ENCODE results near the gene GATB.
A peak's percentile ranks its signal among the peaks of the same experiment; 100 is the strongest.

GATB gene

DNA sequence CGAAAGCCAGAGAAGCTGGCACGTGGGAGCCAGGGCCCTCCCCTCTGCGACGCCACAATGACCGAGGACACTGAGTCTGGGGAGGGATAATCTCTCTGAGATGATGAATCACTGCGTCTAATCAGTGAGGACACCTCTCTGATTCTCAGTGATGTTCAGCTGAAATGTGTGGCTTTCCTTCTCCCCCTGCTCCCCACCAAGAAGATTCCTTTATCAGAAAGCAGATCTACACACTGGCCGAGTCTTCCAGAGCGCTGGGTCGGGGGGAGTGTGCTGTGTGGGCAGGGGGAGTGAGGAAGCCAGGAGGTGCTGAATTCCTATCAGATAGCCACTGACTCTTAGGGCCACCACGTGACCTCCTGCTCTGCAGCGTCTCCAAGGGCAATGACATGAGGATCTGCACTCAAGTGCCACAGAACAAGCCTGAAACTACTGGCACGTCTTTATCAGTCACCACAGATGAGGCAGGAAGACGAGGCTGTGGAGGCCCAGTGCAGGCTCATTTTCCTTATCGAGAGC is 89.2 kb downstream of the GATB start:
- DNase-seq, result no peak

DNA sequence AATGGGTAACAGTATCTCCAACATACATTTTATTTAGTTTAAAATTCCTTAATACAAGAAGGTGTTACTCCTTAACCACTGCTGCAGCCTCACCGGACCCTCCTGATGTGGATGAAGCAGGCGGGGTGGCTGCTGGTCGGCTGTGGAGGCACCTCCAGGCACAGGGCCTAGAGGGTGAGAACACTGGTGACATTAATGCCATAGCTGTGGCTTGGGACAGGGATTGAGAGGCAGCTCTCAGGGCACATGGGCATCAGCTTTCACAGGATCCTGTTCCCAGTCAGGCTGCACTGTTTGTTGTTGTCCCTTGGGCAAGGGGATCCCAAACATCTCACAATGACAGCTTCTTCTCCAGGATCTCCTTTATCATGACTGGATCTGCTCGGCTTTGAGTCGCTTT is 90.0 kb downstream of the GATB start:
- no peak for DNase-seq

DNA sequence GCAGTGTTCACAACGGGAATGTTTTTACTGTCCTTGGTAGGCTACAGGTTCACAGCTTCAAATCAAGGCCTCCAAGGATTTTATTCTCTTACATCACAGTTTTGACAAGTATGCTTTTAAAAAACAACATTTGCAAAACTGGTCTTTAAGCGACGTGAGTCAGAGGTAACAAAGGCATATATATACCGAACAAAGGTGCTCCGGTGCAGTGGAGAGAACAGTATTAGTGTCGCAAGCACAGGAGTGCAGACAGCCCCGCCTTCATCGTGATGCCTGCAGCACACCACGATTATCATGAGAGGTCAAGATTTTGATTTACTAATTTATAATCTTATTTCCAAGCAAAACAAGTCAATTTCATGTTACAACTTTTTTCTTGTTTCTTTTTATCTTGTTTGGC is 90.8 kb downstream of the GATB start:
- DNase-seq, result no peak

GRCh38 chr4:151668689-151669402 is 92.0 kb downstream of the GATB start:
- no peak for DNase-seq

GRCh38 chr4:151667666-151668065 is 93.1 kb downstream of the GATB start:
- DNase-seq, result no peak

- peak; percentile 79 for DNase-seq
Measured at GRCh38 chr4:151667048-151667447, 93.8 kb downstream of the GATB start.

GRCh38 chr4:151666501-151666900 is 94.3 kb downstream of the GATB start:
- DNase-seq, result no peak

DNA sequence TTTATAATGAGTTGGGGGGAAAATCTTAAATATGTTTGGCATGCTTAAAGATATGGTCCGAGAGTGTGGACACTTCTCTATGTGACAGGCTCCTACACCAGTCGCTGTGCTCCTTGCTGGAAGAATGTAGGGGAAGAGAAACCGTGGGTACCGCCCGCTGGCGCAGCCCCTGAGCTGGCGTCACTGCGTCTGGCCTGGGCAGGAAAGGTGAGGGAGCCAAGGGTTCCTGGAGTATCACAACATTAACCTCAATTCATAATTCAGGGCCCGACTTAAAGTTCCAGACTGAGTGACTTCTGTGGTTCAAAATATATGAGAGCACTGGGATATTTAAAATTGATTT is 95.1 kb downstream of the GATB start:
- no peak for DNase-seq

GRCh38 chr4:151665022-151665784 is 95.6 kb downstream of the GATB start:
- no peak for DNase-seq

GRCh38 chr4:151664289-151664688 is 96.5 kb downstream of the GATB start:
- no peak for DNase-seq

DNA sequence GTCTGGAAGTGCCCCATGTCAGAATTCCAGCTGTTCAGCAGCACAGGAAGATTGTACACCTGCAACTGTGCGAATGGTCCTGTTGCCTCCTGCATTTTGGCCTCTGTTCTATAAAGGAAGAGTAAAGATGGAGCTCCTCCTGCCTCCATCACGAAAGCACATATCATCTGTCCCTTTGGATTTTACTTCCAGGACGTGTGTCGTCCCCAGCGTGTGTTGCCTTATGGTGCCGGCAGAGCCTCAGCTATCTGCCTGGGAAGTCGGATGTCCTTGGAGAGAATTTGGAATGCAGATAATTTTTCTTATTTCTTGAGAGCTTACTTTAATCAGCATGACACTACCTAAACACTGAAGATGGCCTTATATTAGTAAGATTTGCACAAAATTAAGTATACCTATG is 97.7 kb downstream of the GATB start:
- DNase-seq, result no peak

GRCh38 chr4:151661873-151662272 is 98.9 kb downstream of the GATB start:
- no peak for DNase-seq

DNA sequence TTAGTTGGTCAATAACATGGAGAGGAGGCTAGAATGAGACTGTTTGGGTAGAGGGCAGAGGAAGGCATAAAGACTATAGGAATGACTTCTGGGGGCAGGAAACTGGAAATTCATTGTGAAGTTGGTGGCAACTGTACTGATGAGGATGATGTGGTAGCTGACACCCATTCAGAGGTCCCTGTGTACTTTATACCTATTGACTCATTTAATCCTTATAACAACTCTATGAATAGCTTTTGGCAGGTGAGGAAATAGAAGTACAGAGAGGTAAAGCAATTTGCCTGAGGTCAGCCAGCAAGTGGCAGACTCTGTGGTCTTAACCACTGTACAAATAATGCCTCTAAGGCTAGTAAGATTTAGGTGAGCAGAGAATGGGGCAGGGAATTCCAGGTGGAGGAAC is 100.1 kb downstream of the GATB start:
- no peak for DNase-seq

- no peak for DNase-seq
Measured at GRCh38 chr4:151659601-151660364, 101.0 kb downstream of the GATB start.

DNA sequence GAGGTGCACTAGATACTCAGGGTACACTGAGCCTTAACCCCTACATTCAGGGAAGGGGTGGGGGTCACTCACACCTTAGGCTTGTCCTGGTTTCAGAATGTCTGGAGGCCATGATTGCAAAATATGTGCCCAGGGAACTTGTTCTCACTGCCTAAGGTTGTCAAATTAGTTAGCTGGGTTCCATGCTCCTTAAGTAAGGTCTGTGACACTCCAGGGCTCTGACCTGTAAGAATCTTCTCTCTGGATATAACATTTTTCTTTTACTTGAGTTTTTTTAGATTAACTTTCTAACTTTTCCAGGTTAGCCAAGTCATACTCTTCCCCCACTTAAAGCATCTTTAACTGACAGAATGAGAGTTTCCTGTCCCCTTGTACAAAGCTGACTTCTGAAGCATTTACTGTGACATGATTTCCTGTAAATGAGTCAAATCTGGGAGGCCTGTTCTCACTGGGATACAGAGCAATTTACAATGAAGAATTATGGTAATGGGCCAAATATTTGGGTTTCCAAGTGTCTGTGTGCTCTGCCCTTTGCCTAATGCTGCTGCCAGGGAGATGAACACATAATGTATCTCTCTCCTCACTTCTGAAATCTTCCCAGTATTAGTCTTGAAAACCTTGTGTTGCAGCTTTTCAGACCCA is 101.7 kb downstream of the GATB start:
- peak; percentile 80 for DNase-seq

GRCh38 chr4:151657896-151658295 is 102.9 kb downstream of the GATB start:
- no peak for DNase-seq

DNA sequence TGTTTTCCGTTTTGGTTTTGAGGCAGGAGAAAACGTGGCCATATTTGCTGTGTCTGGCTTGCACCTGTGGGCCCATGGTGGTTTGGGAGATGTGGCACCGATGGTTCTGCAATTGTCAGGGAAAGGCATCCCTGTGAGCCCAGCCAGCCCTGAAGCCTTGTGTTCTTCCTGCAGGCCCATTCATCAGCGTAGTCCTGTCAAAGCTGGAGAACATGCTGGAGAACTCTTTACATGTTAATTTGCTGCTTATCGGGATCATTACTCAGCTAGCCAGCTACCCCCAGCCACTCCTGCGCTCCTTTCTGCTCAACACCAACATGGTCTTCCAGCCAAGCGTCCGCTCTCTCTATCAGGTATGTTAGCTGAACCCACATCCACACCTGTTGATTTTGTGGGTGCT is 104.7 kb downstream of the GATB start:
- DNase-seq, result no peak

- DNase-seq, result no peak
Measured at GRCh38 chr4:151653548-151653918, 107.3 kb downstream of the GATB start.

GRCh38 chr4:151652841-151653547 is 107.8 kb downstream of the GATB start:
- DNase-seq, result peak; percentile 78

GRCh38 chr4:151651496-151651895 is 109.3 kb downstream of the GATB start:
- no peak for DNase-seq

DNA sequence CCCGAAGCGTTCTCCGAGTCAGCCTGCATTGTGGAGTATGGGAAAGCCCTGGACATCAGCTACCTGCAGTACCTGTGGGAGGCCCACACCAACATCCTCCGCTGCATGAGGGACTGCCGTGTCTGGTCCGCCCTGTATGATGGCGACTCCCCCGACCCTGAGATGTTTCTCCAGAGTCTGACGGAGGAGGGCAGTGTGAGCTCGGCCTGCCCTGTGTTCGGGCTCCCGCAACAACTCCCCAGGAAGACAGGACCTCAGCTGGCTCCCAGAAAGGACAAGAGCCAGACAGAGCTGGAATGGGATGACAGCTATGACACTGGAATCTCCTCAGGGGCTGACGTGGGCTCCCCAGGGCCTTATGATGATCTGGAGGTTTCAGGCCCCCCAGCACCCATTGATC is 111.3 kb downstream of the GATB start:
- no peak for DNase-seq

- DNase-seq, result no peak
Measured at GRCh38 chr4:151646322-151646721, 114.5 kb downstream of the GATB start.

- no peak for DNase-seq
Measured at GRCh38 chr4:151644622-151645021, 116.2 kb downstream of the GATB start.

Measured in fibroblast of skin of right quadriceps (primary cell).